Liver (tissue), 3 donors: ENCODE measurements around the gene SEMA6B.

Experiments used
- EGR1 ChIP-seq, 2 donors: IDR thresholded peaks; 2 replicates each; pipeline ENCODE4 v1.6.1; 2016 to 2018; ENCODE audit warnings: antibody characterized with exemption in 2 of 2, low read depth in 2 of 2
- FOXA1 ChIP-seq: IDR thresholded peaks from 2 replicates; pipeline ENCODE4 v1.6.1; 2016; ENCODE audit warnings: antibody characterized with exemption
- GABPA ChIP-seq, 2 donors: IDR thresholded peaks in 1 of 2; conservative IDR thresholded peaks in 1 of 2; 2 replicates each; pipeline ENCODE4 v1.6.1; 2016; ENCODE audit warnings: antibody characterized with exemption in 2 of 2, mild to moderate bottlenecking in 1 of 2, moderate library complexity in 1 of 2
- JUND ChIP-seq, 2 donors: IDR thresholded peaks; 2 replicates each; pipeline ENCODE4 v1.6.1; 2016; ENCODE audit warnings: antibody characterized with exemption in 2 of 2
- RAD21 ChIP-seq, 2 donors: IDR thresholded peaks; 2 replicates each; pipeline ENCODE4 v1.6.1; 2016; ENCODE audit warnings: antibody characterized with exemption in 2 of 2, mild to moderate bottlenecking in 2 of 2
- RXRA ChIP-seq, 2 donors: IDR thresholded peaks; 2 replicates each; pipeline ENCODE4 v1.6.1; 2017 to 2018; ENCODE audit warnings: antibody characterized with exemption in 2 of 2, mild to moderate bottlenecking in 1 of 2
- SP1 ChIP-seq: IDR thresholded peaks from 2 replicates; pipeline ENCODE4 v1.6.1; 2018; ENCODE audit warnings: antibody characterized with exemption, mild to moderate bottlenecking
- TAF1 ChIP-seq: conservative IDR thresholded peaks from 2 replicates; pipeline ENCODE4 v1.6.1; 2016; ENCODE audit warnings: antibody characterized with exemption, mild to moderate bottlenecking
- YY1 ChIP-seq: IDR thresholded peaks from 2 replicates; pipeline ENCODE4 v1.6.1; 2016; ENCODE audit warnings: antibody characterized with exemption, mild to moderate bottlenecking
- TF ChIP-seq, protein P1 (sequence below): IDR thresholded peaks from 2 replicates; pipeline ENCODE4 v1.6.1; 2016; ENCODE audit warnings: antibody characterized with exemption, mild to moderate bottlenecking
- TF ChIP-seq, protein P2 (sequence below): fragments of 150-350 bp; IDR thresholded peaks from 2 replicates; pipeline ENCODE4 v1.5.1; 2017; ENCODE audit warnings: improper control_type of control experiment, low read depth, low read length; ENCODE audit not compliant: missing input control
- TF ChIP-seq, protein P3 (sequence below): IDR thresholded peaks from 2 replicates; pipeline ENCODE4 v1.6.1; 2016; ENCODE audit warnings: antibody characterized with exemption
- TF ChIP-seq, protein P4 (sequence below): IDR thresholded peaks from 2 replicates; pipeline ENCODE4 v1.6.1; 2016; ENCODE audit warnings: antibody characterized with exemption
- donor health status: healthy.
- donor health status: healthy.

DNA sequence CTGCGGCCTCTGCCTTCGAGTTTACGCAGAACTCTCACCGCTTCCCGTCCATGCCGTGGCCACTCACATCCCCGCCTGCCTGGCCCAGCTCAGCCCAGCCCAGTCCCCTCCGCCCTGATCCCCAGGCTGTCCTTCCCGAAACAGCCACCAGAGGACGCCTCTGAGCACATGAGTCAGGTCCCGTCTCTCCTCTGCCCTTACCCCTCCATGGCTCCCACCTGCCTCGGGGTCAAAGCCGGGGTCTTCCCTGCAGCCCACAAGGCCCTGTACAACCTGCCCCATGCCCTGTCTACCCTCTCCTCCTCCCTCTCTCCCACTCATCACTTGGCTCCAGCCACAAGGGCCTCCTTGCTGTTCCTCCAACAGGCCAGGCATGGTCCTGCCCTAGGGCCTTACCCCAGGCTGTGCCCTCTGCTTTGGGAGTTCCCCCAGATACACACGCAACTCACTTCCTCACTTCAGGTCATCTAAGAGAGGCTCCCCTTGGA, 8.1 kb upstream of the SEMA6B start:
- TF ChIP-seq, protein P1, sequence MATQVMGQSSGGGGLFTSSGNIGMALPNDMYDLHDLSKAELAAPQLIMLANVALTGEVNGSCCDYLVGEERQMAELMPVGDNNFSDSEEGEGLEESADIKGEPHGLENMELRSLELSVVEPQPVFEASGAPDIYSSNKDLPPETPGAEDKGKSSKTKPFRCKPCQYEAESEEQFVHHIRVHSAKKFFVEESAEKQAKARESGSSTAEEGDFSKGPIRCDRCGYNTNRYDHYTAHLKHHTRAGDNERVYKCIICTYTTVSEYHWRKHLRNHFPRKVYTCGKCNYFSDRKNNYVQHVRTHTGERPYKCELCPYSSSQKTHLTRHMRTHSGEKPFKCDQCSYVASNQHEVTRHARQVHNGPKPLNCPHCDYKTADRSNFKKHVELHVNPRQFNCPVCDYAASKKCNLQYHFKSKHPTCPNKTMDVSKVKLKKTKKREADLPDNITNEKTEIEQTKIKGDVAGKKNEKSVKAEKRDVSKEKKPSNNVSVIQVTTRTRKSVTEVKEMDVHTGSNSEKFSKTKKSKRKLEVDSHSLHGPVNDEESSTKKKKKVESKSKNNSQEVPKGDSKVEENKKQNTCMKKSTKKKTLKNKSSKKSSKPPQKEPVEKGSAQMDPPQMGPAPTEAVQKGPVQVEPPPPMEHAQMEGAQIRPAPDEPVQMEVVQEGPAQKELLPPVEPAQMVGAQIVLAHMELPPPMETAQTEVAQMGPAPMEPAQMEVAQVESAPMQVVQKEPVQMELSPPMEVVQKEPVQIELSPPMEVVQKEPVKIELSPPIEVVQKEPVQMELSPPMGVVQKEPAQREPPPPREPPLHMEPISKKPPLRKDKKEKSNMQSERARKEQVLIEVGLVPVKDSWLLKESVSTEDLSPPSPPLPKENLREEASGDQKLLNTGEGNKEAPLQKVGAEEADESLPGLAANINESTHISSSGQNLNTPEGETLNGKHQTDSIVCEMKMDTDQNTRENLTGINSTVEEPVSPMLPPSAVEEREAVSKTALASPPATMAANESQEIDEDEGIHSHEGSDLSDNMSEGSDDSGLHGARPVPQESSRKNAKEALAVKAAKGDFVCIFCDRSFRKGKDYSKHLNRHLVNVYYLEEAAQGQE, result no peak
- TF ChIP-seq YY1 (no peak), RAD21 (IDR thresholded peaks at IDR 0.05) (peak; percentile 49 to 75), TAF1 (no peak), EGR1 (IDR thresholded peaks at IDR 0.05; ENCODE audit: low read depth in 2 of 2) (no peak), FOXA1 (no peak), JUND (IDR thresholded peaks at IDR 0.05) (no peak), SP1 (no peak), GABPA (IDR thresholded peaks at IDR 0.05 in 1 of 2, conservative IDR thresholded peaks at IDR 0.05 in 1 of 2) (no peak), RXRA (IDR thresholded peaks at IDR 0.05) (no peak)
- TF ChIP-seq, protein P2, sequence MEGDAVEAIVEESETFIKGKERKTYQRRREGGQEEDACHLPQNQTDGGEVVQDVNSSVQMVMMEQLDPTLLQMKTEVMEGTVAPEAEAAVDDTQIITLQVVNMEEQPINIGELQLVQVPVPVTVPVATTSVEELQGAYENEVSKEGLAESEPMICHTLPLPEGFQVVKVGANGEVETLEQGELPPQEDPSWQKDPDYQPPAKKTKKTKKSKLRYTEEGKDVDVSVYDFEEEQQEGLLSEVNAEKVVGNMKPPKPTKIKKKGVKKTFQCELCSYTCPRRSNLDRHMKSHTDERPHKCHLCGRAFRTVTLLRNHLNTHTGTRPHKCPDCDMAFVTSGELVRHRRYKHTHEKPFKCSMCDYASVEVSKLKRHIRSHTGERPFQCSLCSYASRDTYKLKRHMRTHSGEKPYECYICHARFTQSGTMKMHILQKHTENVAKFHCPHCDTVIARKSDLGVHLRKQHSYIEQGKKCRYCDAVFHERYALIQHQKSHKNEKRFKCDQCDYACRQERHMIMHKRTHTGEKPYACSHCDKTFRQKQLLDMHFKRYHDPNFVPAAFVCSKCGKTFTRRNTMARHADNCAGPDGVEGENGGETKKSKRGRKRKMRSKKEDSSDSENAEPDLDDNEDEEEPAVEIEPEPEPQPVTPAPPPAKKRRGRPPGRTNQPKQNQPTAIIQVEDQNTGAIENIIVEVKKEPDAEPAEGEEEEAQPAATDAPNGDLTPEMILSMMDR, result peak; percentile 69
- TF ChIP-seq, protein P3, sequence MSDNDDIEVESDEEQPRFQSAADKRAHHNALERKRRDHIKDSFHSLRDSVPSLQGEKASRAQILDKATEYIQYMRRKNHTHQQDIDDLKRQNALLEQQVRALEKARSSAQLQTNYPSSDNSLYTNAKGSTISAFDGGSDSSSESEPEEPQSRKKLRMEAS, result no peak
- TF ChIP-seq, protein P4, sequence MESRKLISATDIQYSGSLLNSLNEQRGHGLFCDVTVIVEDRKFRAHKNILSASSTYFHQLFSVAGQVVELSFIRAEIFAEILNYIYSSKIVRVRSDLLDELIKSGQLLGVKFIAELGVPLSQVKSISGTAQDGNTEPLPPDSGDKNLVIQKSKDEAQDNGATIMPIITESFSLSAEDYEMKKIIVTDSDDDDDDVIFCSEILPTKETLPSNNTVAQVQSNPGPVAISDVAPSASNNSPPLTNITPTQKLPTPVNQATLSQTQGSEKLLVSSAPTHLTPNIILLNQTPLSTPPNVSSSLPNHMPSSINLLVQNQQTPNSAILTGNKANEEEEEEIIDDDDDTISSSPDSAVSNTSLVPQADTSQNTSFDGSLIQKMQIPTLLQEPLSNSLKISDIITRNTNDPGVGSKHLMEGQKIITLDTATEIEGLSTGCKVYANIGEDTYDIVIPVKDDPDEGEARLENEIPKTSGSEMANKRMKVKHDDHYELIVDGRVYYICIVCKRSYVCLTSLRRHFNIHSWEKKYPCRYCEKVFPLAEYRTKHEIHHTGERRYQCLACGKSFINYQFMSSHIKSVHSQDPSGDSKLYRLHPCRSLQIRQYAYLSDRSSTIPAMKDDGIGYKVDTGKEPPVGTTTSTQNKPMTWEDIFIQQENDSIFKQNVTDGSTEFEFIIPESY, result no peak
